HFF-Myc (cell line): ENCODE measurements around the gene ADGRD1.
"Not testable (repeated sequence)": the region's sequence is repeated elsewhere in the genome, so short reads cannot be mapped to it uniquely, and the experiment has no call there.

Source experiments
- DNase-seq: peaks from one replicate; pipeline ENCODE4 v3.0.0-alpha.2; 2011; ENCODE audit warnings: low read depth; ENCODE audit errors: extremely low read depth
- H3K4me3 ChIP-seq: replicated peaks from 2 replicates; pipeline ENCODE4 v1.5.1; 2011; ENCODE audit warnings: low read depth, mild to moderate bottlenecking, control low read depth, low read length
- CTCF ChIP-seq: IDR thresholded peaks from 2 replicates; pipeline ENCODE4 v1.5.1; 2012; ENCODE audit warnings: mild to moderate bottlenecking, low read depth, low read length, control low read depth; ENCODE audit errors: missing control alignments

ADGRD1 gene

DNA sequence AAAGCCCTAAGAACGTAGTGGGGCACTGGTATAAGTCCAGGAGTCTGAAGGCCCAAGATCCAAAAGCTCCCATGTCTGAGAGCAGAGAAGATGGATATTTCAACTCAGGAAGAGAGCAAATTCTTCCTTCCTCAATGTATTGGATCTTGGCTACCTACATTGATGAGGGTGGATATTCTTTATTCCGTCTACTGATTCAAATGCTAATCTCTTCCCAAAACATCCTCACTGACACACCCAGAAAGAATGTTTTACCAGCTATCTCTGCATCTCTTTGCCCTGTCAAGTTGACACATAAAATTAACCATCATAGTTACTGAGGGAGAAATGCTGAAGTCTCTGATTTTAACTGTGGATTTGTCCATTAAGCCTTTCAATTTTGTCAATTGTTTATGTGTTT is 16.6 kb upstream of the ADGRD1 start:
- no peak for DNase-seq
- no peak for TF ChIP-seq CTCF
- H3K4me3 ChIP-seq: no peak overlapping the region

- not testable (repeated sequence) for DNase-seq, H3K4me3 ChIP-seq
Measured at GRCh38 chr12:130937546-130937945, 16.2 kb upstream of the ADGRD1 start.

DNA sequence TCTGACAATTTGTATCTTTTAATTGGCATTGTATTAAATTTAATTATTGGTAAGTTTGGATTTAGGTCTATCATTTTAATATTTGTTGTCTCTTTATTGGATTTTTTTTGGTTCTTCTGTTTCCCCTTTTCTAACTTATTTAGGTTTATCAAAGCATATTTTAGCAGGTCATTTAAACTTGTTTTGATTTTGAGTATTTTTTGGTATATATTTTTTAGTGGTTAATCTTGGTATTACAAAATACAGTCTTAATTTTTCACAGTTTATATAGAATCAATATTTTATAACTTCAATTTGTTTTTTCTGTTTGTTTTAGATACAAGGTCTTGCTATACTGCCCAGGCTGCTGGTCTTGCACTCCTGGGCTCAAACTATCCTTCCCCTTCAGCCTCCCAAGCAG is 15.5 kb upstream of the ADGRD1 start:
- TF ChIP-seq CTCF: no peak
- H3K4me3 ChIP-seq: no peak overlapping the region
- DNase-seq: no peak

DNA sequence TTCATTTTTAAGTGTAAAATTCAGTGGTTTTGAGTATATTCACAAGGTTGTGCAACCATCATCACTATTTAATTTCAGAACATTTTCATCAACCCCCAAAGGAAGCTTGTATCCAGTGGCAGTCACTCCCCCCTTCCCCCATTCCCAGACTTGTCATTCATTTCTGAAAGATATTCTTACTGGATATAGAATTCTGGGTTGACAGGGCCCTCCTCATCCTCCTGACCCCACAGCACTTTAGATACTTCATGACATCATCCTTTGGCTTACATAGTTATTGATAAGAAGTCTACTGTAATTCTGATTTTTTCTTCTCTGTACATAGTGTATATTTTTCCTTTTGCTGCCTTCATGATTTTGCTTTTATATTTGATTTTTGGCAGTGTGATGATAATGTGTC is 8.8 kb upstream of the ADGRD1 start:
- DNase-seq: no peak
- no peak overlapping the region for H3K4me3 ChIP-seq
- TF ChIP-seq CTCF: no peak

- TF ChIP-seq CTCF: no peak
- no peak for DNase-seq
- H3K4me3 ChIP-seq: no peak overlapping the region
Measured at GRCh38 chr12:130945786-130946492, 7.8 kb upstream of the ADGRD1 start.

DNA sequence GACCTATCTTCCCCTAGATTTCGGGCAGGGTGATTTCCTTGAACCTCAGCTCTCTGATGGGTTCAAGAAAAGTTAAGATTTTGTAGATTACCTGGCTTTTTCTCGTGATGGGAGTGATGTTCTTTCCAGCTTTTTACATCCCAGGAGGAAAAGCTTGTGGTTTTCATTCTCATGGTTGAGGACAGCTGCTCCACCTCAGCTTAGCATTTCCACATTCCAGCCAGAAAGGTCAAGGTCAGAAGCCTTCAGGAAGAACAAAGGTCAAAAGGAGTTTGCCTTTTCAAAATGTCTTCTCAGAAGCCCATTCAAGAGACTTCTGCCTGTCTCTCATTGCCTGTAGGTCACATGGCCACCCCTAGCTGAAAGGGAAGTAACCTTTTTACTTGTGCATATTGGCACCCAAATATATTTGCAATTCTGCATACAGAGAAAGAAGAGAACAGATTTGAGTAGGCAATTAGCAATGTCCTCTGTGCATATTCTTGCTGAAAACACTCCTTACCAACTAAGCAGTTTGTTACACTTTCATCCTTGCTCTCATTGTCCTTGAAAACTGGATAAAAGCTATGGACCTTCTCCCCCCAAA is 6.6 kb upstream of the ADGRD1 start:
- no peak overlapping the region for H3K4me3 ChIP-seq

DNA sequence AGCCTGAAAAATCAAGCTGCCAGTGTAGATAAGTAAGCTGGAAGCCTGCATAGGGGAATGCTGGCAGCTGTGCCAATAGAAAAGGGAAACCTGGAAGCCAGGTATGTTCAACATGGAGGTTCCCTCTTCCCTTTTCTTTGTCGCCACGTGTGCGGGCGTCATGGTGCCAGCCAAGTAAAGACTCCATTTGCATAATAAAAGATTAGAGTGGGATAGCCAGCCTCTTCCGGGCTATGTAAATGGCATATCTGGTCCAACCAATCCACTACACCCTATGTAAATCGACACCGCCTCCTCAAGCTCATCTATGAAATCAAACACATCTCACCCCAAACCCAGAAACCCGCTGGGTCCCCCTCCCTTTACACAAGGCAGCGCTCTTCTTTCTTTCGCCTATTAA is 5.6 kb upstream of the ADGRD1 start:
- DNase-seq: no peak
- H3K4me3 ChIP-seq: no peak overlapping the region
- TF ChIP-seq CTCF: no peak

More for the DNA sequence above, 6.6 kb upstream of the ADGRD1 start:
- TF ChIP-seq CTCF: no peak
- DNase-seq: no peak
